CD4-positive, CD25-positive, alpha-beta regulatory T cell (primary cell): Measurements from ENCODE around the gene CMTM1. TPM values are rescaled to one million over a fixed set of nuclear protein-coding genes. Genes with fewer than 3 reads are reported as not detected.

Source experiments
- ATAC-seq, 2 donors: fragments of 150-1000 bp; cut with Tn5 transposase; one replicate each; pipeline ENCODE4 v1.10.0; 2021; ENCODE audit warnings: low read depth in 2 of 2, moderate number of reproducible peaks in 2 of 2, moderate library complexity in 1 of 2
- DNase-seq, 3 donors: peaks; one replicate each; pipeline versions ENCODE4 v3.0.0 to v3.0.0-alpha.2; 2012 to 2022; ENCODE audit warnings: mixed read lengths in 1 of 3
- H3K27ac ChIP-seq: one replicate; pipeline ENCODE4 v1.7.0; 2013; ENCODE audit warnings: mild to moderate bottlenecking, low read length; ENCODE audit not compliant: insufficient read depth, poor library complexity, severe bottlenecking
- H3K27me3 ChIP-seq: one replicate; pipeline ENCODE4 v1.7.0; 2013; ENCODE audit warnings: low read length; ENCODE audit not compliant: control insufficient read depth, insufficient read depth
- H3K36me3 ChIP-seq: one replicate; pipeline ENCODE4 v1.7.0; 2013; ENCODE audit warnings: mild to moderate bottlenecking, low read length, moderate library complexity; ENCODE audit not compliant: control insufficient read depth, insufficient read depth
- H3K4me1 ChIP-seq: 2 replicates; pipeline ENCODE4 v1.7.0; 2013; ENCODE audit warnings: mild to moderate bottlenecking, low read length; ENCODE audit not compliant: insufficient read depth, control insufficient read depth, poor library complexity, severe bottlenecking
- H3K4me3 ChIP-seq: one replicate; pipeline ENCODE4 v1.7.0; 2013; ENCODE audit warnings: low read depth, mild to moderate bottlenecking, low read length, moderate library complexity
- H3K9me3 ChIP-seq, 2 experiments: 1 replicate in 1 of 2; 2 replicates in 1 of 2; pipeline ENCODE4 v1.7.0; 2013; ENCODE audit warnings: low read length in 2 of 2, mild to moderate bottlenecking in 1 of 2, moderate library complexity in 1 of 2; ENCODE audit not compliant: control insufficient read depth in 2 of 2
- H3K27ac Mint-ChIP-seq, 3 donors: one replicate each; pipeline ENCODE4 v1.8.0; 2020 to 2022; ENCODE audit warnings: mild to moderate bottlenecking in 3 of 3, mixed read lengths in 3 of 3, moderate library complexity in 2 of 3
- H3K27me3 Mint-ChIP-seq: one replicate; pipeline ENCODE4 v1.8.0; 2022; ENCODE audit warnings: mild to moderate bottlenecking, mixed read lengths
- H3K36me3 Mint-ChIP-seq: one replicate; pipeline ENCODE4 v1.8.0; 2020; ENCODE audit warnings: mixed read lengths
- H3K4me1 Mint-ChIP-seq, 4 donors: one replicate each; pipeline ENCODE4 v1.8.0; 2020 to 2022; ENCODE audit warnings: mixed read lengths in 4 of 4, mild to moderate bottlenecking in 1 of 4
- H3K4me3 Mint-ChIP-seq, 4 donors: one replicate each; pipeline ENCODE4 v1.8.0; 2020 to 2022; ENCODE audit warnings: mild to moderate bottlenecking in 4 of 4, mixed read lengths in 4 of 4, moderate library complexity in 3 of 4
- H3K9me3 Mint-ChIP-seq, 7 donors: one replicate each; pipeline ENCODE4 v1.8.0; 2020 to 2022; ENCODE audit warnings: mixed read lengths in 7 of 7, mild to moderate bottlenecking in 3 of 7, moderate library complexity in 2 of 7
- polyA plus RNA-seq, 4 donors: library from polyadenylated mRNA; unstranded; fragments of 300-500 nt; fragmentation: Illumina TruSeq; gene quantifications; one replicate each; pipeline ENCODE4 v1.2.3, GENCODE V29; 2021
- total RNA-seq: library from RNA; stranded (reverse); gene quantifications from one replicate; pipeline ENCODE4 v1.2.3, GENCODE V29; 2022

CMTM1 gene
- total and polyA plus RNA-seq, 5 donors from 2014 or later: 0.26 to 3.2 (median 1.0) TPM

GRCh38 chr16:66580605-66581209 lies 14.5 kb downstream of the CMTM1 start:
- Mint-ChIP-seq H3K9me3 (no peaks in the 10 kb centered on the region), H3K4me1 (peaks cover 2 to 18% (median 6%) of the 10 kb centered on the region in 4 donors)

GRCh38 chr16:66581246-66581952 lies 15.2 kb downstream of the CMTM1 start:
- Histone ChIP-seq H3K36me3 (no peaks in the 10 kb centered on the region), H3K27me3 (no peaks in the 10 kb centered on the region), H3K4me1 (peaks cover 9% of the 10 kb centered on the region), H3K4me3 (no peak overlapping the region), H3K9me3 (no peaks in the 10 kb centered on the region), H3K27ac (no peak overlapping the region)
- ATAC-seq (no peak), DNase-seq (no peak)
- H3K9me3 Mint-ChIP-seq: no peaks in the 10 kb centered on the region
- H3K27ac Mint-ChIP-seq: no peak overlapping the region
- H3K36me3 Mint-ChIP-seq: no peaks in the 10 kb centered on the region
- H3K4me1 Mint-ChIP-seq: peaks cover 2 to 18% (median 8%) of the 10 kb centered on the region in 4 donors
- H3K27me3 Mint-ChIP-seq: peaks cover 29% of the 10 kb centered on the region
- no peak overlapping the region for H3K4me3 Mint-ChIP-seq

More at GRCh38 chr16:66580605-66581209, 14.5 kb downstream of the CMTM1 start:
- DNase-seq: no peak
- Histone ChIP-seq H3K27ac (no peak overlapping the region), H3K9me3 (no peaks in the 10 kb centered on the region), H3K4me3 (no peak overlapping the region), H3K27me3 (no peaks in the 10 kb centered on the region), H3K4me1 (peaks cover 9% of the 10 kb centered on the region), H3K36me3 (no peaks in the 10 kb centered on the region)
- ATAC-seq: no peak
- Mint-ChIP-seq H3K27me3 (peaks cover 29% of the 10 kb centered on the region), H3K27ac (no peak overlapping the region), H3K36me3 (no peaks in the 10 kb centered on the region), H3K4me3 (no peak overlapping the region)

GRCh38 chr16:66585481-66586239 lies 19.4 kb downstream of the CMTM1 start:
- no peak overlapping the region for H3K4me3 ChIP-seq
- DNase-seq: no peak
- H3K4me1 ChIP-seq: peaks cover 11% of the 10 kb centered on the region
- H3K36me3 ChIP-seq: no peaks in the 10 kb centered on the region
- no peaks in the 10 kb centered on the region for H3K27me3 ChIP-seq
- Mint-ChIP-seq H3K36me3 (no peaks in the 10 kb centered on the region), H3K4me1 (peaks cover 6 to 29% (median 19%) of the 10 kb centered on the region in 4 donors), H3K9me3 (no peaks in the 10 kb centered on the region), H3K27me3 (peaks cover 5% of the 10 kb centered on the region), H3K4me3 (peak overlapping the region in 1 of 4 donors; percentile 7), H3K27ac (peak overlapping the region in 1 of 3 donors; percentile 60)
- no peak for ATAC-seq
- no peak overlapping the region for H3K27ac ChIP-seq
- H3K9me3 ChIP-seq: no peaks in the 10 kb centered on the region

- Mint-ChIP-seq H3K4me1 (peaks cover 6 to 33% (median 18%) of the 10 kb centered on the region in 4 donors), H3K9me3 (no peaks in the 10 kb centered on the region), H3K4me3 (peak overlapping the region in 3 of 4 donors; percentile 10 to 32 (median 32)), H3K27ac (peak overlapping the region in 2 of 3 donors; percentile 40 to 74), H3K27me3 (no peaks in the 10 kb centered on the region), H3K36me3 (no peaks in the 10 kb centered on the region)
- no peaks in the 10 kb centered on the region for H3K27me3 ChIP-seq
- H3K4me3 ChIP-seq: no peak overlapping the region
- no peak overlapping the region for H3K27ac ChIP-seq
- no peaks in the 10 kb centered on the region for H3K36me3 ChIP-seq
- H3K9me3 ChIP-seq: no peaks in the 10 kb centered on the region
- H3K4me1 ChIP-seq: peaks cover 14% of the 10 kb centered on the region
- ATAC-seq: no peak
- DNase-seq: no peak
Measured at GRCh38 chr16:66587881-66588600, 21.8 kb downstream of the CMTM1 start.

GRCh38 chr16:66588981-66589713 lies 22.9 kb downstream of the CMTM1 start:
- DNase-seq (peak; percentile 47 to 85 (median 70)), ATAC-seq (peak; percentile 95 to 96)
- Histone ChIP-seq H3K27ac (no peak overlapping the region), H3K4me3 (peak overlapping the region; percentile 82), H3K36me3 (no peaks in the 10 kb centered on the region), H3K4me1 (peaks cover 14% of the 10 kb centered on the region), H3K27me3 (no peaks in the 10 kb centered on the region), H3K9me3 (no peaks in the 10 kb centered on the region)
- peaks cover 0 to 1% (median 0%) of the 10 kb centered on the region in 7 donors for H3K9me3 Mint-ChIP-seq
- no peaks in the 10 kb centered on the region for H3K36me3 Mint-ChIP-seq
- H3K4me1 Mint-ChIP-seq: peaks cover 6 to 33% (median 18%) of the 10 kb centered on the region in 4 donors
- peak overlapping the region; percentile 69 to 90 (median 85) for H3K4me3 Mint-ChIP-seq
- H3K27me3 Mint-ChIP-seq: no peaks in the 10 kb centered on the region
- peak overlapping the region in 2 of 3 donors; percentile 83 to 84 for H3K27ac Mint-ChIP-seq

GRCh38 chr16:66590322-66590721 lies 24.1 kb downstream of the CMTM1 start:
- Histone ChIP-seq H3K36me3 (no peaks in the 10 kb centered on the region), H3K4me1 (peaks cover 14% of the 10 kb centered on the region), H3K4me3 (peak overlapping the region; percentile 82), H3K9me3 (no peaks in the 10 kb centered on the region), H3K27ac (peak overlapping the region; percentile 20), H3K27me3 (no peaks in the 10 kb centered on the region)
- Mint-ChIP-seq H3K4me1 (peaks cover 6 to 33% (median 18%) of the 10 kb centered on the region in 4 donors), H3K9me3 (peaks cover 0 to 1% (median 0%) of the 10 kb centered on the region in 7 donors), H3K27me3 (no peaks in the 10 kb centered on the region), H3K4me3 (peak overlapping the region; percentile 82 to 98 (median 89)), H3K27ac (peak overlapping the region; percentile 5 to 86 (median 83)), H3K36me3 (no peaks in the 10 kb centered on the region)
- peak; percentile 30 to 33 for ATAC-seq
- peak in 2 of 3 donors; percentile 42 to 83 for DNase-seq
